ENCODE measurements around the gene PDGFRB. TPM values are rescaled to one million over a fixed set of nuclear protein-coding genes. Genes with fewer than 3 reads are reported as not detected.
A peak's percentile ranks its signal among the peaks of the same experiment; 100 is the strongest.

Gene PDGFRB
- total RNA-seq, 1 experiment from 2014 or later, result 0.11 TPM

- in situ Hi-C loops (cut with HindIII; ENCODE audit: low pct_unique_long_range_greater_than_20kb, low sequenced_read_pairs), result no loop called here
- DNase-seq (ENCODE audit: low read depth, low spot score), result no peak
Observed at GRCh38 chr5:150168864-150169263, 13.2 kb upstream of the PDGFRB start.

GRCh38 chr5:150167908-150168307, 12.3 kb upstream of the PDGFRB start:
- DNase-seq (ENCODE audit: low read depth, low spot score), result no peak

GRCh38 chr5:150167512-150167850, 11.8 kb upstream of the PDGFRB start:
- no peak for DNase-seq (ENCODE audit: low read depth, low spot score)
- in situ Hi-C loops (cut with HindIII; ENCODE audit: low pct_unique_long_range_greater_than_20kb, low sequenced_read_pairs), result no loop called here

More at GRCh38 chr5:150167908-150168307, 12.3 kb upstream of the PDGFRB start:
- in situ Hi-C loops (cut with HindIII; ENCODE audit: low pct_unique_long_range_greater_than_20kb, low sequenced_read_pairs), result no loop called here

GRCh38 chr5:150166650-150167511, 11.2 kb upstream of the PDGFRB start, which contains the start of gene CDX1:
Gene CDX1, plus strand, starts transcription at chr5:150166778. Its CDS starts 99 bp downstream, at chr5:150166877.
- no peak for DNase-seq (ENCODE audit: low read depth, low spot score)
- in situ Hi-C loops (cut with HindIII; ENCODE audit: low pct_unique_long_range_greater_than_20kb, low sequenced_read_pairs), result no loop called here

GRCh38 chr5:150166037-150166649, 10.5 kb upstream of the PDGFRB start:
- in situ Hi-C loops (cut with HindIII; ENCODE audit: low pct_unique_long_range_greater_than_20kb, low sequenced_read_pairs), result no loop called here
- DNase-seq (ENCODE audit: low read depth, low spot score), result no peak

GRCh38 chr5:150164211-150164980, 8.8 kb upstream of the PDGFRB start:
- DNase-seq (ENCODE audit: low read depth, low spot score), result no peak
- in situ Hi-C loops (cut with HindIII; ENCODE audit: low pct_unique_long_range_greater_than_20kb, low sequenced_read_pairs), result no loop called here

- in situ Hi-C loops (cut with HindIII; ENCODE audit: low pct_unique_long_range_greater_than_20kb, low sequenced_read_pairs), result no loop called here
- no peak for DNase-seq (ENCODE audit: low read depth, low spot score)
Observed at GRCh38 chr5:150163547-150164059, 8.0 kb upstream of the PDGFRB start.

GRCh38 chr5:150163035-150163434, 7.4 kb upstream of the PDGFRB start:
- no peak for DNase-seq (ENCODE audit: low read depth, low spot score)
- in situ Hi-C loops (cut with HindIII; ENCODE audit: low pct_unique_long_range_greater_than_20kb, low sequenced_read_pairs), result no loop called here

GRCh38 chr5:150162142-150162513, 6.5 kb upstream of the PDGFRB start:
- in situ Hi-C loops (cut with HindIII; ENCODE audit: low pct_unique_long_range_greater_than_20kb, low sequenced_read_pairs), result no loop called here

GRCh38 chr5:150161242-150162141, 5.8 kb upstream of the PDGFRB start:
- DNase-seq (ENCODE audit: low read depth, low spot score), result peak; percentile 83
- in situ Hi-C loops (cut with HindIII; ENCODE audit: low pct_unique_long_range_greater_than_20kb, low sequenced_read_pairs), result no loop called here

More at GRCh38 chr5:150162142-150162513, 6.5 kb upstream of the PDGFRB start:
- DNase-seq (ENCODE audit: low read depth, low spot score), result no peak

GRCh38 chr5:150160448-150161081, 4.9 kb upstream of the PDGFRB start:
- in situ Hi-C loops (cut with HindIII; ENCODE audit: low pct_unique_long_range_greater_than_20kb, low sequenced_read_pairs), result no loop called here
- DNase-seq (ENCODE audit: low read depth, low spot score), result no peak

- no peak for DNase-seq (ENCODE audit: low read depth, low spot score)
- in situ Hi-C loops (cut with HindIII; ENCODE audit: low pct_unique_long_range_greater_than_20kb, low sequenced_read_pairs), result no loop called here
Observed at GRCh38 chr5:150159741-150160179, 4.1 kb upstream of the PDGFRB start.

- in situ Hi-C loops (cut with HindIII; ENCODE audit: low pct_unique_long_range_greater_than_20kb, low sequenced_read_pairs), result no loop called here
- no peak for DNase-seq (ENCODE audit: low read depth, low spot score)
Observed at GRCh38 chr5:150159031-150159430, 3.4 kb upstream of the PDGFRB start.

- no peak for DNase-seq (ENCODE audit: low read depth, low spot score)
- in situ Hi-C loops (cut with HindIII; ENCODE audit: low pct_unique_long_range_greater_than_20kb, low sequenced_read_pairs), result no loop called here
Observed at GRCh38 chr5:150158170-150158949, 2.7 kb upstream of the PDGFRB start.

- in situ Hi-C loops (cut with HindIII; ENCODE audit: low pct_unique_long_range_greater_than_20kb, low sequenced_read_pairs), result no loop called here
- DNase-seq (ENCODE audit: low read depth, low spot score), result no peak
Observed at GRCh38 chr5:150157168-150157567, 1.5 kb upstream of the PDGFRB start.

GRCh38 chr5:150156540-150156939, 895 bp upstream of the PDGFRB start:
- DNase-seq (ENCODE audit: low read depth, low spot score), result no peak
- in situ Hi-C loops (cut with HindIII; ENCODE audit: low pct_unique_long_range_greater_than_20kb, low sequenced_read_pairs), result no loop called here
